K562 (cell line): Measurements from ENCODE around the gene MSH3. TPM values are rescaled to one million over a fixed set of nuclear protein-coding genes. Genes with fewer than 3 reads are reported as not detected.
A peak's percentile ranks its signal among the peaks of the same experiment; 100 is the strongest.
"Not testable (repeated sequence)": the region's sequence is repeated elsewhere in the genome, so short reads cannot be mapped to it uniquely, and the experiment has no call there.

Experiments used
- ATAC-seq: fragments of 200-7000 bp; cut with Tn5 transposase; 3 replicates; pipeline ENCODE4 v1.9.1; 2020; ENCODE audit warnings: moderate library complexity
- BruUV-seq: library from RNA; stranded (reverse); fragments of 400-500 nt; replicated peaks from 2 replicates; lab custom pipeline; 2021; lab: Mats Ljungman, UMichigan
- CTCF ChIA-PET: fragments of 300-600 bp; formaldehyde crosslinking; extraction: SDS; loops from one replicate; lab custom pipeline; 2021; ENCODE audit warnings: low intra/inter-chr PET ratio; lab: Yijun Ruan, JAX
- POLR2A ChIA-PET: fragments of 300-600, 350-650 bp; sonication (Branson Sonifier 250); formaldehyde crosslinking; extraction: SDS; loops from one replicate; lab custom pipeline; 2021; ENCODE audit warnings: antibody characterized with exemption, inconsistent platforms; lab: Yijun Ruan, JAX
- DNase-seq, 4 experiments: peaks; one replicate each; pipeline versions ENCODE4 v3.0.0 to v3.0.0-alpha.2; 2011 to 2018; ENCODE audit warnings: low spot score in 3 of 4, mixed read lengths in 3 of 4; ENCODE audit errors: extremely low read depth in 1 of 4
- FAIRE-seq: peaks from 2 replicates; lab custom pipeline; 2011; peaks lifted over from hg19 to GRCh38; lab: Jason Lieb, UNC
- H2AFZ ChIP-seq: 2 replicates; pipeline ENCODE4 v1.6.0; 2011; ENCODE audit warnings: low read depth, low read length, control low read depth, inconsistent platforms
- H3K27ac ChIP-seq: fragments of 200-600 bp; 3 replicates; pipeline ENCODE4 v1.8.0; 2011; ENCODE audit warnings: low read depth, mild to moderate bottlenecking, control low read depth, inconsistent platforms, low read length, moderate library complexity, mixed read lengths; ENCODE audit errors: extremely low read depth
- H3K27me3 ChIP-seq, 2 experiments: fragments of 300-600 bp in 1 of 2; 2 replicates in 1 of 2; 3 replicates in 1 of 2; pipeline versions ENCODE4 v1.6.0 to v1.8.0; 2011; ENCODE audit warnings: inconsistent platforms in 2 of 2, low read length in 2 of 2, mild to moderate bottlenecking in 1 of 2, mixed read lengths in 1 of 2, moderate library complexity in 1 of 2; ENCODE audit not compliant: control insufficient read depth in 2 of 2, insufficient read depth in 2 of 2
- H3K36me3 ChIP-seq: fragments of 300-600 bp; 3 replicates; pipeline ENCODE4 v1.8.0; 2011; ENCODE audit warnings: mild to moderate bottlenecking, low read length, inconsistent platforms; ENCODE audit not compliant: control insufficient read depth, insufficient read depth
- H3K4me1 ChIP-seq, 2 experiments: fragments of 200-600 bp in 1 of 2; replicated peaks in 1 of 2; 2 replicates in 1 of 2; 3 replicates in 1 of 2; pipeline versions ENCODE4 v1.5.1 to v1.8.0; 2011; ENCODE audit warnings: inconsistent platforms in 2 of 2, low read length in 2 of 2, mild to moderate bottlenecking in 1 of 2, mixed read lengths in 1 of 2, moderate library complexity in 1 of 2; ENCODE audit not compliant: control insufficient read depth in 2 of 2, insufficient read depth in 2 of 2
- H3K4me2 ChIP-seq: 2 replicates; pipeline ENCODE4 v1.6.1; 2011; ENCODE audit warnings: low read length, control low read depth, inconsistent platforms, mixed read lengths; ENCODE audit not compliant: insufficient read depth
- H3K4me3 ChIP-seq: fragments of 200-600 bp; sonication (generic), shearing (Covaris generic); 2 replicates; pipeline ENCODE4 v1.5.1; 2016; ENCODE audit warnings: control low read depth, inconsistent platforms
- H3K79me2 ChIP-seq: fragments of 200-600 bp; 3 replicates; pipeline ENCODE4 v1.8.0; 2011; ENCODE audit warnings: low read length, inconsistent platforms; ENCODE audit not compliant: control insufficient read depth, insufficient read depth
- H3K9ac ChIP-seq, 2 experiments: 2 replicates each; pipeline versions ENCODE4 v1.6.0 to v1.6.1; 2011; ENCODE audit warnings: low read depth in 2 of 2, low read length in 2 of 2, control low read depth in 1 of 2, inconsistent platforms in 1 of 2, mild to moderate bottlenecking in 1 of 2, mixed read lengths in 1 of 2; ENCODE audit not compliant: insufficient read depth in 1 of 2
- H3K9me1 ChIP-seq: one replicate; pipeline ENCODE4 v1.6.0; 2011; ENCODE audit warnings: inconsistent platforms, mild to moderate bottlenecking, low read length, moderate library complexity; ENCODE audit not compliant: control insufficient read depth, insufficient read depth
- H3K9me3 ChIP-seq: replicated peaks from 2 replicates; pipeline ENCODE4 v1.5.1; 2011; ENCODE audit warnings: low read depth, low read length, inconsistent platforms; ENCODE audit not compliant: control insufficient read depth, insufficient read depth
- H4K20me1 ChIP-seq: replicated peaks from 2 replicates; pipeline ENCODE4 v1.6.1; 2011; ENCODE audit warnings: low read length, inconsistent platforms, mixed read lengths; ENCODE audit not compliant: control insufficient read depth, insufficient read depth
- HMGN3 ChIP-seq: IDR thresholded peaks from 2 replicates; pipeline ENCODE4 v1.6.1; 2011; ENCODE audit warnings: borderline replicate concordance, low read depth, mild to moderate bottlenecking, mixed read lengths, low read length; ENCODE audit not compliant: insufficient read length; ENCODE audit errors: extremely low read depth
- PBX2 ChIP-seq, 2 experiments: IDR thresholded peaks in 1 of 2; conservative IDR thresholded peaks in 1 of 2; 2 replicates each; pipeline ENCODE4 v1.6.1; 2016; ENCODE audit warnings: low read depth in 2 of 2, mild to moderate bottlenecking in 1 of 2, missing compliant biosample characterization in 1 of 2, missing genetic modification characterization in 1 of 2, moderate library complexity in 1 of 2
- WGBS: fragments of 100-300 bp; shearing (Covaris generic); methylation state at CpG from one replicate; pipeline ENCODE4 v1.1.6; 2016; ENCODE audit warnings: low coverage, mixed read lengths; ENCODE audit not compliant: insufficient coverage; ENCODE audit errors: missing lambda C conversion rate; 5-methylcytosine and 5-hydroxymethylcytosine counted together
- in situ Hi-C: fragments of 300-500 bp; cut with MboI; formaldehyde crosslinking; loops from 4 replicates; pipeline ENCODE4 v1.15.0; 2018; ENCODE audit warnings: inconsistent platforms, mixed read lengths
- intact Hi-C: fragments of 100-400 bp; cut with micrococcal nuclease; formaldehyde crosslinking; loops from 2 replicates; pipeline ENCODE4 v1.14.2; 2022
- polyA plus RNA-seq, 8 experiments: library from polyadenylated mRNA; depleted of rRNA in 4 of 8; stranded (reverse) in 5 of 8; unstranded in 3 of 8; fragments of >200 nt; fragmentation: Nextera tagmentation in 2 of 8; fragmentation: Illumina TruSeq in 1 of 8; extraction: Ambion mirVana in 2 of 8; extraction: Trizol in 1 of 8; gene quantifications; 2 replicates each; pipeline versions ENCODE4 v1.2.1 to v1.2.3, GENCODE V29; 2011 to 2014; ENCODE audit warnings: inconsistent platforms in 1 of 8, missing spikeins in 1 of 8
- total RNA-seq, 7 experiments: library from RNA; depleted of rRNA in 6 of 7; stranded (reverse); fragments of >200 nt in 6 of 7; fragmentation: Illumina TruSeq in 2 of 7; extraction: Trizol in 2 of 7; gene quantifications; 2 replicates each; pipeline versions ENCODE4 v1.2.1 to v1.2.3, GENCODE V29; 2011 to 2021; ENCODE audit warnings: low replicate concordance in 1 of 7

The MSH3 gene
- total and polyA plus RNA-seq, 9 of the 15 experiments (the other 6 are each of a cell fraction or from before 2014, with no cell fraction given), result 3.9 to 17.2 (median 13.2) TPM

DNA sequence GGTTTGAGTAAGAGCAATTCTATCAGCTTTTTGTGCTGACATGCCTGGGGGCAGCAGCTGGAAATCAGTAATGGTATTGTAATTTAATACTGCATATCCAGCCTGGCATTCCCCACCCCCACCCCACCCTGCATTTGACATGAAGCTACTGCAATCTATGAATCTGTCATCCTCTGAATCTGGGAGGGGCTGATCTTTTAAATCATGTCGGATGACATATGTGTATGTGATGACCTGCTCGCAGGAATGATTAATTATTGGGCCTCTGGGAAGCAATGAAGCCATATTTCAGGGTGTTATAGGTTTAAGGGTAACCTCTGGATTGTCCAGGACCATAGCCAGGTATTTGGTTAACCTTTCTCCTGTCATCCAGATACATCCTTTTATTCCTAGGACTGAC is 241.1 kb downstream of the MSH3 start:
- no peak for FAIRE-seq
- H4K20me1 ChIP-seq, result no peaks in the 10 kb centered on the region
- in situ Hi-C loops, result no loop called here
- TF ChIP-seq HMGN3, result no peak
- TF ChIP-seq PBX2 (CRISPR knock-in tag; IDR thresholded peaks at IDR 0.05; ENCODE audit: low read depth), result no peak
- TF ChIP-seq PBX2 (tag; conservative IDR thresholded peaks at IDR 0.05; ENCODE audit: low read depth), result 0 out of 2 replicates have a peak, but pooled peaks have one; percentile 24
- TF ChIP-seq, all 486 proteins: peak for 1
- Histone ChIP-seq H3K36me3 (no peaks in the 10 kb centered on the region), H3K4me3 (no peak overlapping the region), H3K4me1 (no peaks in the 10 kb centered on the region), H3K9me3 (no peaks in the 10 kb centered on the region), H3K4me2 (no peak overlapping the region), H3K9me1 (no peaks in the 10 kb centered on the region), H3K27me3 (no peaks in the 10 kb centered on the region), H3K9ac (no peak overlapping the region), H3K27ac (no peak overlapping the region), H2AFZ (no peak overlapping the region), H3K79me2 (no peaks in the 10 kb centered on the region)
- ChIA-PET POLR2A (no interaction called here), CTCF (no interaction called here)
- no TSS peak for BruUV-seq
- intact Hi-C loops, result no loop called here
- ATAC-seq (no peak), DNase-seq (no peak)
- WGBS, result 29% methylated on average over 2 of the region's 2 CpGs

DNA sequence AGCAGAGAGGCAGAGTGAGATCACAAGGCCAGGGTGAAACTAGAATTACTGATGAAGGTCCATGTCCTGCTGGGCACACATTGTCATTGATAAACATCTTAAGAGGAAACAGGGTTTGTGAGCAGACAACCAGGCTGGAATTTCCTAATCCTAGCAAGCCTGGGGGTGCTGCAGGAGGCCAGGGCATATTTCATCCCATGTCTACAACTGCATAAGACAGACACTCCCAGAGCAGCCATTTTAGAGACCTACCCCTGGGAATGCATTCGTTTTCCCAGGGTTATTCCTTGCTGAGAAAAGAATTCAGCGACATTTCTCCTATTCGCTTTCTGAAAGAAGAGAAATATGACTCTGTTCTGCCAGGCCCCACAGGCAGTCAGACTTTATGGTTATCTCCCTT is 248.2 kb downstream of the MSH3 start:
- H3K36me3 ChIP-seq, H3K4me3 ChIP-seq, H3K4me1 ChIP-seq, FAIRE-seq, H3K79me2 ChIP-seq, H3K9ac ChIP-seq, H3K9me3 ChIP-seq, BruUV-seq, H3K27ac ChIP-seq, intact Hi-C loops, CTCF ChIA-PET, POLR2A ChIA-PET, H4K20me1 ChIP-seq, in situ Hi-C loops, H3K27me3 ChIP-seq, H3K4me2 ChIP-seq, ATAC-seq, H3K9me1 ChIP-seq, H2AFZ ChIP-seq, DNase-seq: not testable (repeated sequence)
- 34% methylated on average over 3 of the region's 3 CpGs for WGBS
